ENCODE measurements around the gene ARSB.
A peak's percentile ranks its signal among the peaks of the same experiment; 100 is the strongest.
"Not testable (repeated sequence)": the region's sequence is repeated elsewhere in the genome, so short reads cannot be mapped to it uniquely, and the experiment has no call there.

ARSB gene

GRCh38 chr5:78889369-78890140 is 95.6 kb downstream of the ARSB start:
- no peak for DNase-seq (ENCODE audit: low read depth)
- TF ChIP-seq CTCF (IDR thresholded peaks at IDR 0.05; ENCODE audit: control insufficient read depth, insufficient read depth, low read depth, low read length, missing control alignments), result no peak
- H3K4me3 ChIP-seq (ENCODE audit: control insufficient read depth, low read depth, low read length), result no peak overlapping the region

GRCh38 chr5:78888580-78889368 is 96.3 kb downstream of the ARSB start:
- no peak for TF ChIP-seq CTCF (IDR thresholded peaks at IDR 0.05; ENCODE audit: control insufficient read depth, insufficient read depth, low read depth, low read length, missing control alignments)
- DNase-seq (ENCODE audit: low read depth), result no peak
- H3K4me3 ChIP-seq (ENCODE audit: control insufficient read depth, low read depth, low read length), result no peak overlapping the region

- no peak for TF ChIP-seq CTCF (IDR thresholded peaks at IDR 0.05; ENCODE audit: control insufficient read depth, insufficient read depth, low read depth, low read length, missing control alignments)
- no peak overlapping the region for H3K4me3 ChIP-seq (ENCODE audit: control insufficient read depth, low read depth, low read length)
- DNase-seq (ENCODE audit: low read depth), result no peak
Measured at GRCh38 chr5:78887384-78888118, 97.6 kb downstream of the ARSB start.

- TF ChIP-seq CTCF (IDR thresholded peaks at IDR 0.05; ENCODE audit: control insufficient read depth, insufficient read depth, low read depth, low read length, missing control alignments), result peak; percentile 57
- no peak for DNase-seq (ENCODE audit: low read depth)
- no peak overlapping the region for H3K4me3 ChIP-seq (ENCODE audit: control insufficient read depth, low read depth, low read length)
Measured at GRCh38 chr5:78886341-78887230, 98.5 kb downstream of the ARSB start.

- no peak for TF ChIP-seq CTCF (IDR thresholded peaks at IDR 0.05; ENCODE audit: control insufficient read depth, insufficient read depth, low read depth, low read length, missing control alignments)
- no peak for DNase-seq (ENCODE audit: low read depth)
- no peak overlapping the region for H3K4me3 ChIP-seq (ENCODE audit: control insufficient read depth, low read depth, low read length)
Measured at GRCh38 chr5:78881884-78882283, 103.2 kb downstream of the ARSB start.

GRCh38 chr5:78879516-78879915 is 105.6 kb downstream of the ARSB start:
- H3K4me3 ChIP-seq (ENCODE audit: control insufficient read depth, low read depth, low read length), result no peak overlapping the region
- TF ChIP-seq CTCF (IDR thresholded peaks at IDR 0.05; ENCODE audit: control insufficient read depth, insufficient read depth, low read depth, low read length, missing control alignments), result no peak
- DNase-seq (ENCODE audit: low read depth), result no peak

GRCh38 chr5:78866076-78866475 is 119.0 kb downstream of the ARSB start:
- not testable (repeated sequence) for DNase-seq (ENCODE audit: low read depth); H3K4me3 ChIP-seq (ENCODE audit: control insufficient read depth, low read depth, low read length)

All from AG09309 (cell line).